HG02571 (cell line): ENCODE results near the gene IRF4.
"Not testable (repeated sequence)": the region's sequence is repeated elsewhere in the genome, so short reads cannot be mapped to it uniquely, and the experiment has no call there.

Experiments used
- ATAC-seq: cut with Tn5 transposase; IDR thresholded peaks from one replicate; pipeline ENCODE4 v1.9.1; 2021; ENCODE audit warnings: mild to moderate bottlenecking, moderate library complexity; ENCODE audit not compliant: unreplicated experiment

Gene IRF4

GRCh38 chr6:411402-412145, 20.0 kb downstream of the IRF4 start:
- ATAC-seq: no peak

GRCh38 chr6:412146-412886, 20.8 kb downstream of the IRF4 start:
- ATAC-seq: no peak

- ATAC-seq: no peak
These were observed 22.9 kb downstream of the IRF4 start for GRCh38 chr6:414447-414846.

GRCh38 chr6:415087-415486, 23.5 kb downstream of the IRF4 start:
- no peak for ATAC-seq

- ATAC-seq: no peak
These were observed 29.7 kb downstream of the IRF4 start for GRCh38 chr6:421211-421610.

- no peak for ATAC-seq
These were observed 31.0 kb downstream of the IRF4 start for GRCh38 chr6:422433-423054.

- no peak for ATAC-seq
These were observed 31.7 kb downstream of the IRF4 start for GRCh38 chr6:423055-423798.

GRCh38 chr6:423799-424345, 32.3 kb downstream of the IRF4 start:
- no peak for ATAC-seq

GRCh38 chr6:424741-425417, 33.3 kb downstream of the IRF4 start:
- ATAC-seq: no peak

- ATAC-seq: not testable (repeated sequence)
These were observed 33.9 kb downstream of the IRF4 start for GRCh38 chr6:425418-425788.

GRCh38 chr6:426198-426738, 34.7 kb downstream of the IRF4 start:
- not testable (repeated sequence) for ATAC-seq

- ATAC-seq: no peak
These were observed 36.6 kb downstream of the IRF4 start for GRCh38 chr6:428047-428603.

- no peak for ATAC-seq
These were observed 38.1 kb downstream of the IRF4 start for GRCh38 chr6:429515-430121.

- no peak for ATAC-seq
These were observed 40.0 kb downstream of the IRF4 start for GRCh38 chr6:431504-431903.

GRCh38 chr6:431986-432385, 40.4 kb downstream of the IRF4 start:
- no peak for ATAC-seq

GRCh38 chr6:434051-434705, 42.6 kb downstream of the IRF4 start:
- no peak for ATAC-seq

GRCh38 chr6:435441-436307, 44.1 kb downstream of the IRF4 start:
- ATAC-seq: no peak
